ENCODE measurements around the gene FAM210A. TPM values are rescaled to one million over a fixed set of nuclear protein-coding genes. Genes with fewer than 3 reads are reported as not detected.

FAM210A gene
- total RNA-seq, 2 donors from 2014 or later, result 8.7 to 27.7 TPM

GRCh38 chr18:13672657-13673056 lies 53.7 kb downstream of the FAM210A start:
- Histone ChIP-seq H3K4me1 (ENCODE audit: control insufficient read depth in 1 of 2, low read depth in 2 of 2) (peaks cover 8 to 14% of the 10 kb centered on the region in 2 donors), H3K27ac (peak overlapping the region in 1 of 2 donors; percentile 65), H3K36me3 (no peaks in the 10 kb centered on the region), H3K4me3 (peak overlapping the region; percentile 3), H3K9me3 (no peaks in the 10 kb centered on the region), H3K27me3 (replicated peaks; ENCODE audit: insufficient read depth) (no peaks in the 10 kb centered on the region)
- no peak for TF ChIP-seq CTCF (IDR thresholded peaks at IDR 0.05)
- no peak for DNase-seq (ENCODE audit: low spot score)
- no peak for ATAC-seq (ENCODE audit: insufficient number of reproducible peaks, low FRiP score, low read depth)

- ATAC-seq (ENCODE audit: insufficient number of reproducible peaks, low FRiP score, low read depth), result no peak
- TF ChIP-seq CTCF (IDR thresholded peaks at IDR 0.05), result no peak
- DNase-seq (ENCODE audit: low spot score), result no peak
- no peaks in the 10 kb centered on the region for H3K36me3 ChIP-seq
- H3K27me3 ChIP-seq (replicated peaks; ENCODE audit: insufficient read depth), result no peaks in the 10 kb centered on the region
- H3K4me3 ChIP-seq, result no peak overlapping the region
- H3K27ac ChIP-seq, result no peak overlapping the region
- peaks cover 17 to 45% of the 10 kb centered on the region in 2 donors for H3K4me1 ChIP-seq (ENCODE audit: control insufficient read depth in 1 of 2, low read depth in 2 of 2)
- no peaks in the 10 kb centered on the region for H3K9me3 ChIP-seq
These were observed 64.5 kb downstream of the FAM210A start for GRCh38 chr18:13661779-13662256.

- TF ChIP-seq CTCF (IDR thresholded peaks at IDR 0.05), result no peak
- ATAC-seq (ENCODE audit: insufficient number of reproducible peaks, low FRiP score, low read depth), result no peak
- Histone ChIP-seq H3K9me3 (no peaks in the 10 kb centered on the region), H3K36me3 (no peaks in the 10 kb centered on the region), H3K27ac (peak overlapping the region; percentile 19 to 25), H3K4me1 (ENCODE audit: control insufficient read depth in 1 of 2, low read depth in 2 of 2) (peaks cover 17 to 45% of the 10 kb centered on the region in 2 donors), H3K27me3 (replicated peaks; ENCODE audit: insufficient read depth) (no peaks in the 10 kb centered on the region), H3K4me3 (no peak overlapping the region)
- DNase-seq (ENCODE audit: low spot score), result no peak
These were observed 65.1 kb downstream of the FAM210A start for GRCh38 chr18:13661051-13661778.

- no peak overlapping the region for H3K4me3 ChIP-seq
- H3K36me3 ChIP-seq, result no peaks in the 10 kb centered on the region
- DNase-seq (ENCODE audit: low spot score), result no peak
- H3K27ac ChIP-seq, result peak overlapping the region in 1 of 2 donors; percentile 19
- H3K27me3 ChIP-seq (replicated peaks; ENCODE audit: insufficient read depth), result no peaks in the 10 kb centered on the region
- ATAC-seq (ENCODE audit: insufficient number of reproducible peaks, low FRiP score, low read depth), result peak; percentile 69
- H3K4me1 ChIP-seq (ENCODE audit: control insufficient read depth in 1 of 2, low read depth in 2 of 2), result peaks cover 17 to 45% of the 10 kb centered on the region in 2 donors
- no peaks in the 10 kb centered on the region for H3K9me3 ChIP-seq
- no peak for TF ChIP-seq CTCF (IDR thresholded peaks at IDR 0.05)
These were observed 65.8 kb downstream of the FAM210A start for GRCh38 chr18:13660510-13660909.

- no peaks in the 10 kb centered on the region for H3K36me3 ChIP-seq
- no peak overlapping the region for H3K4me3 ChIP-seq
- no peak for TF ChIP-seq CTCF (IDR thresholded peaks at IDR 0.05)
- H3K27me3 ChIP-seq (replicated peaks; ENCODE audit: insufficient read depth), result no peaks in the 10 kb centered on the region
- no peaks in the 10 kb centered on the region for H3K9me3 ChIP-seq
- DNase-seq (ENCODE audit: low spot score), result no peak
- H3K4me1 ChIP-seq (ENCODE audit: control insufficient read depth in 1 of 2, low read depth in 2 of 2), result peaks cover 14 to 46% of the 10 kb centered on the region in 2 donors
- ATAC-seq (ENCODE audit: insufficient number of reproducible peaks, low FRiP score, low read depth), result no peak
- no peak overlapping the region for H3K27ac ChIP-seq
These were observed 67.7 kb downstream of the FAM210A start for GRCh38 chr18:13658436-13659204.

Measured in thoracic aorta (tissue), 2 donors.